ENCODE measurements around the gene PANK3. TPM values are rescaled to one million over a fixed set of nuclear protein-coding genes. Genes with fewer than 3 reads are reported as not detected.

The PANK3 gene
- polyA plus RNA-seq, 3 donors, result 58.4 to 68.9 (median 66.5) TPM

GRCh38 chr5:168527756-168528295 is 51.3 kb downstream of the PANK3 start:
- no peak for DNase-seq (ENCODE audit: extremely low read depth in 1 of 11, low read depth in 9 of 11, low spot score in 4 of 11)

- DNase-seq (ENCODE audit: extremely low read depth in 1 of 11, low read depth in 9 of 11, low spot score in 4 of 11), result no peak
These were observed 53.3 kb downstream of the PANK3 start for GRCh38 chr5:168525856-168526255.

GRCh38 chr5:168513861-168514428 is 65.2 kb downstream of the PANK3 start:
- no peak for DNase-seq (ENCODE audit: extremely low read depth in 1 of 11, low read depth in 9 of 11, low spot score in 4 of 11)

- DNase-seq (ENCODE audit: extremely low read depth in 1 of 11, low read depth in 9 of 11, low spot score in 4 of 11), result no peak
These were observed 76.5 kb downstream of the PANK3 start for GRCh38 chr5:168502563-168503237.

Other genes starting within 250 kb of the PANK3 start
- gene RARS1, start 92.9 kb downstream of the PANK3 start, polyA plus RNA-seq (ENCODE audit: insufficient read length in 3 of 3), result 10 to 100 TPM; 69.1 to 92.5 (median 79.9) TPM
- under 1 TPM; 0.66 to 0.92 (median 0.91) TPM for gene FBLL1, start 50.1 kb downstream of the PANK3 start, polyA plus RNA-seq (ENCODE audit: insufficient read length in 3 of 3)

Measured in renal cortex interstitium (tissue), 11 donors.